A549 (cell line): ENCODE measurements around the gene SNX15. TPM values are rescaled to one million over a fixed set of nuclear protein-coding genes. Genes with fewer than 3 reads are reported as not detected.

Experiments
- ATAC-seq, 2 experiments: fragments of 200-7000 bp in 1 of 2; fragments of >200 bp in 1 of 2; cut with Nextera tagmentation in 1 of 2; cut with Tn5 transposase in 1 of 2; 3 replicates each; pipeline versions ENCODE4 v1.8.0 to v1.9.1; 2018 to 2020; ENCODE audit warnings: mild to moderate bottlenecking in 1 of 2, moderate library complexity in 1 of 2
- CTCF ChIA-PET: fragments of 300-600 bp; sonication (Branson Sonifier 250); formaldehyde crosslinking; extraction: SDS; loops from one replicate; lab custom pipeline; 2021; ENCODE audit warnings: antibody characterized with exemption, inconsistent platforms; lab: Yijun Ruan, JAX
- POLR2A ChIA-PET: fragments of 350-600 bp; formaldehyde crosslinking; extraction: SDS; loops from one replicate; lab custom pipeline; 2021; ENCODE audit warnings: antibody characterized with exemption, inconsistent platforms; lab: Yijun Ruan, JAX
- DNase-seq, 2 experiments: peaks; one replicate each; pipeline versions ENCODE4 v3.0.0 to v3.0.0-alpha.2; 2011 to 2016; ENCODE audit warnings: low read depth in 1 of 2, low spot score in 1 of 2
- FAIRE-seq: peaks from 2 replicates; lab custom pipeline; 2011; peaks lifted over from hg19 to GRCh38; lab: Jason Lieb, UNC
- H3K27ac ChIP-seq, 2 experiments: fragments of >200 bp; sonication (Bioruptor Twin); formaldehyde crosslinking; 3 replicates each; pipeline ENCODE4 v1.5.1; 2016 to 2017
- H3K4me1 ChIP-seq: fragments of >200 bp; sonication (Bioruptor Twin); formaldehyde crosslinking; 3 replicates; pipeline ENCODE4 v1.6.1; 2016
- H3K4me2 ChIP-seq: fragments of >200 bp; sonication (Bioruptor Twin); formaldehyde crosslinking; 3 replicates; pipeline ENCODE4 v1.6.1; 2016
- H3K4me3 ChIP-seq: fragments of >200 bp; sonication (Bioruptor Twin); formaldehyde crosslinking; 3 replicates; pipeline ENCODE4 v1.5.1; 2016
- H3K9me3 ChIP-seq: fragments of >200 bp; sonication (Bioruptor Twin); formaldehyde crosslinking; 3 replicates; pipeline ENCODE4 v1.6.1; 2016
- ATOH8 ChIP-seq: fragments of 250-450 bp; sonication (Bioruptor Pico); IDR thresholded peaks from 2 replicates; pipeline ENCODE4 v1.5.0; 2020; ENCODE audit warnings: low read depth, mild to moderate bottlenecking, moderate library complexity
- BCL3 ChIP-seq: fragments of >200 bp; sonication (Bioruptor Twin); formaldehyde crosslinking; IDR thresholded peaks from 3 replicates; pipeline ENCODE4 v1.6.1; 2016
- CEBPB ChIP-seq, 2 experiments: fragments of >200 bp in 1 of 2; sonication (Bioruptor Twin) in 1 of 2; formaldehyde crosslinking in 1 of 2; IDR thresholded peaks; 2 replicates each; pipeline ENCODE4 v1.6.1; 2012 to 2016
- CHD2 ChIP-seq: fragments of 150-350 bp; IDR thresholded peaks from 2 replicates; pipeline ENCODE4 v1.6.1; 2014; ENCODE audit warnings: low read length; ENCODE audit not compliant: partially characterized antibody
- E2F6 ChIP-seq: IDR thresholded peaks from 2 replicates; pipeline ENCODE4 v1.6.1; 2012; ENCODE audit warnings: low read depth, borderline replicate concordance
- EP300 ChIP-seq, 2 experiments: fragments of >200 bp; sonication (Bioruptor Twin); formaldehyde crosslinking; IDR thresholded peaks; 2 replicates in 1 of 2; 3 replicates in 1 of 2; pipeline ENCODE4 v1.6.1; 2016 to 2017
- ESRRA ChIP-seq: fragments of 150-350 bp; IDR thresholded peaks from 2 replicates; pipeline ENCODE4 v1.6.1; 2014; ENCODE audit warnings: mild to moderate bottlenecking, low read length, borderline replicate concordance
- HES2 ChIP-seq: fragments of >200 bp; sonication (Bioruptor Twin); formaldehyde crosslinking; IDR thresholded peaks from 2 replicates; pipeline ENCODE4 v1.6.1; 2016
- HEYL ChIP-seq: fragments of 250-450 bp; sonication (Bioruptor Pico); IDR thresholded peaks from 2 replicates; pipeline ENCODE4 v1.8.0; 2021; ENCODE audit warnings: mild to moderate bottlenecking, moderate library complexity
- HOXB5 ChIP-seq: fragments of 250-450 bp; sonication (Bioruptor Pico); IDR thresholded peaks from 2 replicates; pipeline ENCODE4 v1.5.0; 2020; ENCODE audit warnings: mild to moderate bottlenecking, moderate library complexity
- JUN ChIP-seq, 2 experiments: fragments of >200 bp; sonication (Bioruptor Twin); formaldehyde crosslinking; IDR thresholded peaks; 2 replicates in 1 of 2; 3 replicates in 1 of 2; pipeline ENCODE4 v1.6.1; 2016 to 2017
- JUNB ChIP-seq: fragments of >200 bp; sonication (Bioruptor Twin); formaldehyde crosslinking; IDR thresholded peaks from 2 replicates; pipeline ENCODE4 v1.6.1; 2016
- KDM5A ChIP-seq: fragments of 200-600 bp; sonication (generic); IDR thresholded peaks from 2 replicates; pipeline ENCODE4 v1.6.1; 2016; ENCODE audit warnings: antibody characterized with exemption, mild to moderate bottlenecking
- MAX ChIP-seq: IDR thresholded peaks from 2 replicates; pipeline ENCODE4 v1.6.1; 2012
- MAZ ChIP-seq: fragments of 150-350 bp; IDR thresholded peaks from 2 replicates; pipeline ENCODE4 v1.6.1; 2014; ENCODE audit warnings: antibody characterized with exemption, low read depth, low read length, borderline replicate concordance
- NFE2L2 ChIP-seq: fragments of 150-350 bp; conservative IDR thresholded peaks from 2 replicates; pipeline ENCODE4 v1.6.1; 2014; ENCODE audit warnings: low read length
- NPAS2 ChIP-seq: fragments of 250-450 bp; sonication (Bioruptor Pico); IDR thresholded peaks from 2 replicates; pipeline ENCODE4 v1.8.0; 2022; ENCODE audit warnings: mild to moderate bottlenecking, moderate library complexity, borderline replicate concordance
- POLR2AphosphoS2 ChIP-seq: conservative IDR thresholded peaks from 2 replicates; pipeline ENCODE4 v1.6.1; 2012; ENCODE audit warnings: low read length, improper control_type of control experiment, inconsistent platforms
- RAD21 ChIP-seq, 2 experiments: fragments of >200 bp in 1 of 2; sonication (Bioruptor Twin) in 1 of 2; formaldehyde crosslinking in 1 of 2; IDR thresholded peaks in 1 of 2; conservative IDR thresholded peaks in 1 of 2; 2 replicates in 1 of 2; 3 replicates in 1 of 2; pipeline ENCODE4 v1.6.1; 2012 to 2018; ENCODE audit warnings: inconsistent platforms in 1 of 2
- RARB ChIP-seq: fragments of 250-450 bp; sonication (Bioruptor Pico); IDR thresholded peaks from 2 replicates; pipeline ENCODE4 v1.8.0; 2021; ENCODE audit warnings: mild to moderate bottlenecking, moderate library complexity
- RCOR1 ChIP-seq: fragments of 150-350 bp; IDR thresholded peaks from 2 replicates; pipeline ENCODE4 v1.6.1; 2014; ENCODE audit warnings: antibody characterized with exemption, low read length, low read depth
- REST ChIP-seq: fragments of 200-600 bp; sonication (generic); IDR thresholded peaks from 2 replicates; pipeline ENCODE4 v1.6.1; 2016; ENCODE audit warnings: antibody characterized with exemption, mild to moderate bottlenecking, moderate library complexity
- RFX5 ChIP-seq: fragments of 450-650 bp; IDR thresholded peaks from 2 replicates; pipeline ENCODE4 v1.7.1; 2014; ENCODE audit warnings: antibody characterized with exemption, mild to moderate bottlenecking, moderate library complexity
- SMC3 ChIP-seq: fragments of >200 bp; sonication (Bioruptor Twin); formaldehyde crosslinking; IDR thresholded peaks from 3 replicates; pipeline ENCODE4 v1.6.1; 2018; ENCODE audit warnings: inconsistent platforms
- TFCP2L1 ChIP-seq: fragments of 250-450 bp; sonication (Bioruptor Pico); IDR thresholded peaks from 2 replicates; pipeline ENCODE4 v1.5.0; 2021; ENCODE audit warnings: mild to moderate bottlenecking
- TP53 ChIP-seq: fragments of 250-450 bp; sonication (Bioruptor Pico); IDR thresholded peaks from 2 replicates; pipeline ENCODE4 v1.5.0; 2021; ENCODE audit warnings: mild to moderate bottlenecking, moderate library complexity
- ZC3H11A ChIP-seq: fragments of 450-650 bp; IDR thresholded peaks from 2 replicates; pipeline ENCODE4 v1.6.1; 2014; ENCODE audit warnings: antibody characterized with exemption, mild to moderate bottlenecking
- ZFP36 ChIP-seq: fragments of 450-650 bp; IDR thresholded peaks from 2 replicates; pipeline ENCODE4 v1.6.1; 2014; ENCODE audit warnings: borderline replicate concordance; ENCODE audit not compliant: partially characterized antibody
- WGBS: methylation state at CpG from one replicate; pipeline ENCODE4 v1.1.6; 2017; ENCODE audit errors: missing lambda C conversion rate; 5-methylcytosine and 5-hydroxymethylcytosine counted together
- polyA plus RNA-seq, 4 experiments: library from polyadenylated mRNA; depleted of rRNA in 3 of 4; stranded (reverse); fragments of >200 nt; fragmentation: RNase III in 1 of 4; extraction: RNeasy Plus Mini Kit Qiagen cat#74134 plus additional on column Dnase treatment in 1 of 4; gene quantifications; 2 replicates in 3 of 4; 3 replicates in 1 of 4; pipeline ENCODE4 v1.2.3, GENCODE V29; 2011 to 2017

Gene SNX15
- polyA plus RNA-seq, 2 of the 4 experiments (the other 2 are of a cell fraction), result 13.4 to 17.0 TPM

GRCh38 chr11:65083134-65083833, 56.0 kb downstream of the SNX15 start:
- ATAC-seq (peak; percentile 4 to 12; a peak in 3 of 6 replicates), DNase-seq (no peak)
- WGBS, result 2% methylated on average over 13 of the region's 13 CpGs
- peaks cover 32% of the 10 kb centered on the region for H3K4me1 ChIP-seq
- TF ChIP-seq NFE2L2 (no peak), ATOH8 (CRISPR knock-in tag) (no peak), REST (no peak), ZFP36 (no peak), NPAS2 (CRISPR knock-in tag) (no peak), HES2 (no peak), JUNB (no peak), SMC3 (no peak)
- TF ChIP-seq, all 56 proteins: peak for 0
- POLR2A ChIA-PET, result no interaction called here
- peak overlapping the region; percentile 89 for H3K4me2 ChIP-seq
- H3K9me3 ChIP-seq, result no peaks in the 10 kb centered on the region
- CTCF ChIA-PET, result interaction anchor here (0.7 to 2.8 kb wide), 9 partner anchors 11 to 88 kb away, joined by 3 to 12 read pairs (median 4); partner anchors contain the start of genes ARL2, TM7SF2 and ZNHIT2
- H3K4me3 ChIP-seq, result peak overlapping the region; percentile 82
- FAIRE-seq, result no peak
- H3K27ac ChIP-seq, result peak overlapping the region; percentile 85 to 90

- peak; percentile 96 for DNase-seq
- Histone ChIP-seq H3K27ac (peak within 1 kb of the TSS; percentile 85 to 90), H3K4me1 (peaks cover 26% of the 10 kb centered on the region), H3K4me3 (peak within 1 kb of the TSS; percentile 82), H3K4me2 (peak within 1 kb of the TSS; percentile 97), H3K9me3 (no peaks in the 10 kb centered on the region)
- FAIRE-seq, result no peak
- under 1% methylated on average over 28 of the region's 79 CpGs for WGBS
- peak; percentile 90 to 92 for ATAC-seq
- CTCF ChIA-PET, result interaction anchor here (0.9 to 2.8 kb wide), 4 partner anchors 27 to 87 kb away, joined by 4 to 12 read pairs (median 7); partner anchors contain the start of genes ARL2 and TM7SF2
- POLR2A ChIA-PET, result no interaction called here
- TF ChIP-seq ZFP36, result no peak
- TF ChIP-seq RCOR1, result no peak
- TF ChIP-seq POLR2AphosphoS2, result no peak
- TF ChIP-seq E2F6, result peak; percentile 61; the same call in 1 of the 2 replicates
- no peak for TF ChIP-seq RAD21 (conservative IDR thresholded peaks at IDR 0.05 in 1 of 2, IDR thresholded peaks at IDR 0.05 in 1 of 2)
- no peak for TF ChIP-seq CEBPB (IDR thresholded peaks at IDR 0.05)
- no peak for TF ChIP-seq TP53 (CRISPR knock-in tag)
- peak; percentile 81 for TF ChIP-seq MAX
- TF ChIP-seq KDM5A, result peak; percentile 99
- TF ChIP-seq JUNB, result no peak
- TF ChIP-seq CHD2, result no peak
- TF ChIP-seq EP300 (IDR thresholded peaks at IDR 0.05), result no peak
- TF ChIP-seq BCL3, result no peak
- TF ChIP-seq HOXB5, result no peak
- no peak for TF ChIP-seq NPAS2 (CRISPR knock-in tag)
- TF ChIP-seq JUN (IDR thresholded peaks at IDR 0.05), result peak; percentile 63 to 88; a peak in 3 of 5 replicates
- no peak for TF ChIP-seq RFX5
- TF ChIP-seq MAZ, result no peak
- TF ChIP-seq RARB (CRISPR knock-in tag), result no peak
- no peak for TF ChIP-seq TFCP2L1 (CRISPR knock-in tag)
- no peak for TF ChIP-seq ZC3H11A
- TF ChIP-seq HEYL (CRISPR knock-in tag), result no peak
- TF ChIP-seq ESRRA, result no peak
Observed at GRCh38 chr11:65083834-65084597, 56.8 kb downstream of the SNX15 start, which contains the start of the genes CDCA5 and ZFPL1. CDCA5 (minus strand) TSS chr11:65084040; CDS start chr11:65083978, 62 bp downstream. ZFPL1 (plus strand) TSS chr11:65084222; CDS start chr11:65084699, 477 bp downstream.
